ENCODE results near the gene CEBPZ.

DNA sequence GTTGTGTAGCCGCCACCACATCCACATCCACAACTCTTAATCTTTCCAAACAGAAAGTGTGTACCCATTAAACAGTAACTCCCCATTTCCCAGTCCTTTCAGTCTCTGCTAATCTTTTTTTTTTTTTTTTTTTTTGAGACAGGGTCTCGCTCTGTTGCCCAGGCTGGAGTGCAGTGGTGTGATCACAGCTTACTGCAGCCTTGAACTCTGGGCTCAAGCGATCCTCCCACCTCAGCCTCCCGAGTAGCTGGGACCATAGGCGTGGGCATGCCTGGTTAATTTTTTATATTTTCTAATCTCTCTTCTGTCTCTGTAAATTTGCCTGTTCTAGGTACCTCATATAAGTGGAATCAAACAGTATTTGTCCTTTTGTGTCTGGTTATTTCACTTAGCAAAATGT lies 78.2 kb downstream of the CEBPZ start:
- TF ChIP-seq, protein P1, sequence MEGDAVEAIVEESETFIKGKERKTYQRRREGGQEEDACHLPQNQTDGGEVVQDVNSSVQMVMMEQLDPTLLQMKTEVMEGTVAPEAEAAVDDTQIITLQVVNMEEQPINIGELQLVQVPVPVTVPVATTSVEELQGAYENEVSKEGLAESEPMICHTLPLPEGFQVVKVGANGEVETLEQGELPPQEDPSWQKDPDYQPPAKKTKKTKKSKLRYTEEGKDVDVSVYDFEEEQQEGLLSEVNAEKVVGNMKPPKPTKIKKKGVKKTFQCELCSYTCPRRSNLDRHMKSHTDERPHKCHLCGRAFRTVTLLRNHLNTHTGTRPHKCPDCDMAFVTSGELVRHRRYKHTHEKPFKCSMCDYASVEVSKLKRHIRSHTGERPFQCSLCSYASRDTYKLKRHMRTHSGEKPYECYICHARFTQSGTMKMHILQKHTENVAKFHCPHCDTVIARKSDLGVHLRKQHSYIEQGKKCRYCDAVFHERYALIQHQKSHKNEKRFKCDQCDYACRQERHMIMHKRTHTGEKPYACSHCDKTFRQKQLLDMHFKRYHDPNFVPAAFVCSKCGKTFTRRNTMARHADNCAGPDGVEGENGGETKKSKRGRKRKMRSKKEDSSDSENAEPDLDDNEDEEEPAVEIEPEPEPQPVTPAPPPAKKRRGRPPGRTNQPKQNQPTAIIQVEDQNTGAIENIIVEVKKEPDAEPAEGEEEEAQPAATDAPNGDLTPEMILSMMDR (CRISPR knock-in tag; IDR thresholded peaks at IDR 0.05): no peak
- TF ChIP-seq, protein P2, sequence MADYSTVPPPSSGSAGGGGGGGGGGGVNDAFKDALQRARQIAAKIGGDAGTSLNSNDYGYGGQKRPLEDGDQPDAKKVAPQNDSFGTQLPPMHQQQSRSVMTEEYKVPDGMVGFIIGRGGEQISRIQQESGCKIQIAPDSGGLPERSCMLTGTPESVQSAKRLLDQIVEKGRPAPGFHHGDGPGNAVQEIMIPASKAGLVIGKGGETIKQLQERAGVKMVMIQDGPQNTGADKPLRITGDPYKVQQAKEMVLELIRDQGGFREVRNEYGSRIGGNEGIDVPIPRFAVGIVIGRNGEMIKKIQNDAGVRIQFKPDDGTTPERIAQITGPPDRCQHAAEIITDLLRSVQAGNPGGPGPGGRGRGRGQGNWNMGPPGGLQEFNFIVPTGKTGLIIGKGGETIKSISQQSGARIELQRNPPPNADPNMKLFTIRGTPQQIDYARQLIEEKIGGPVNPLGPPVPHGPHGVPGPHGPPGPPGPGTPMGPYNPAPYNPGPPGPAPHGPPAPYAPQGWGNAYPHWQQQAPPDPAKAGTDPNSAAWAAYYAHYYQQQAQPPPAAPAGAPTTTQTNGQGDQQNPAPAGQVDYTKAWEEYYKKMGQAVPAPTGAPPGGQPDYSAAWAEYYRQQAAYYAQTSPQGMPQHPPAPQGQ (CRISPR knock-in tag; IDR thresholded peaks at IDR 0.05; ENCODE audit: borderline replicate concordance): no peak
- TF ChIP-seq TAF1 (CRISPR knock-in tag; IDR thresholded peaks at IDR 0.05) (no peak), HNF4G (IDR thresholded peaks at IDR 0.05; ENCODE audit: borderline replicate concordance, low read depth, low read length) (no peak), HNF4G (CRISPR knock-in tag; IDR thresholded peaks at IDR 0.05; ENCODE audit: borderline replicate concordance, low read depth) (no peak), POLR2A (IDR thresholded peaks at IDR 0.05; ENCODE audit: insufficient read depth in 1 of 2, low read depth in 2 of 2, low read length in 2 of 2) (no peak), BHLHE40 (IDR thresholded peaks at IDR 0.05; ENCODE audit: low read length) (no peak), ZNF333 (CRISPR knock-in tag; IDR thresholded peaks at IDR 0.05; ENCODE audit: borderline replicate concordance) (no peak), ESRRA (CRISPR knock-in tag; IDR thresholded peaks at IDR 0.05; ENCODE audit: low read depth) (no peak), TCF12 (IDR thresholded peaks at IDR 0.05) (no peak), TCF12 (CRISPR knock-in tag; IDR thresholded peaks at IDR 0.05) (no peak), JUND (CRISPR knock-in tag; IDR thresholded peaks at IDR 0.05) (no peak)
- TF ChIP-seq, protein P3, sequence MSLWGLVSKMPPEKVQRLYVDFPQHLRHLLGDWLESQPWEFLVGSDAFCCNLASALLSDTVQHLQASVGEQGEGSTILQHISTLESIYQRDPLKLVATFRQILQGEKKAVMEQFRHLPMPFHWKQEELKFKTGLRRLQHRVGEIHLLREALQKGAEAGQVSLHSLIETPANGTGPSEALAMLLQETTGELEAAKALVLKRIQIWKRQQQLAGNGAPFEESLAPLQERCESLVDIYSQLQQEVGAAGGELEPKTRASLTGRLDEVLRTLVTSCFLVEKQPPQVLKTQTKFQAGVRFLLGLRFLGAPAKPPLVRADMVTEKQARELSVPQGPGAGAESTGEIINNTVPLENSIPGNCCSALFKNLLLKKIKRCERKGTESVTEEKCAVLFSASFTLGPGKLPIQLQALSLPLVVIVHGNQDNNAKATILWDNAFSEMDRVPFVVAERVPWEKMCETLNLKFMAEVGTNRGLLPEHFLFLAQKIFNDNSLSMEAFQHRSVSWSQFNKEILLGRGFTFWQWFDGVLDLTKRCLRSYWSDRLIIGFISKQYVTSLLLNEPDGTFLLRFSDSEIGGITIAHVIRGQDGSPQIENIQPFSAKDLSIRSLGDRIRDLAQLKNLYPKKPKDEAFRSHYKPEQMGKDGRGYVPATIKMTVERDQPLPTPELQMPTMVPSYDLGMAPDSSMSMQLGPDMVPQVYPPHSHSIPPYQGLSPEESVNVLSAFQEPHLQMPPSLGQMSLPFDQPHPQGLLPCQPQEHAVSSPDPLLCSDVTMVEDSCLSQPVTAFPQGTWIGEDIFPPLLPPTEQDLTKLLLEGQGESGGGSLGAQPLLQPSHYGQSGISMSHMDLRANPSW (CRISPR knock-in tag; IDR thresholded peaks at IDR 0.05; ENCODE audit: borderline replicate concordance): no peak
- TF ChIP-seq, protein P4, sequence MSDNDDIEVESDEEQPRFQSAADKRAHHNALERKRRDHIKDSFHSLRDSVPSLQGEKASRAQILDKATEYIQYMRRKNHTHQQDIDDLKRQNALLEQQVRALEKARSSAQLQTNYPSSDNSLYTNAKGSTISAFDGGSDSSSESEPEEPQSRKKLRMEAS (IDR thresholded peaks at IDR 0.05): no peak
